Activated CD8-positive, alpha-beta memory T cell treated with anti-CD3 and anti-CD28 coated beads, Interleukin-2, amount 50 U/mL, for 1 hour (primary cell): ENCODE measurements around the gene ZNF318.
"Not testable (repeated sequence)": the region's sequence is repeated elsewhere in the genome, so short reads cannot be mapped to it uniquely, and the experiment has no call there.

Experiments
- DNase-seq: peaks from one replicate; pipeline ENCODE4 v3.0.0-alpha.2; 2020; ENCODE audit errors: extremely low read depth

The ZNF318 gene

GRCh38 chr6:43383021-43383667 is 13.7 kb upstream of the ZNF318 start:
- DNase-seq = no peak

DNA sequence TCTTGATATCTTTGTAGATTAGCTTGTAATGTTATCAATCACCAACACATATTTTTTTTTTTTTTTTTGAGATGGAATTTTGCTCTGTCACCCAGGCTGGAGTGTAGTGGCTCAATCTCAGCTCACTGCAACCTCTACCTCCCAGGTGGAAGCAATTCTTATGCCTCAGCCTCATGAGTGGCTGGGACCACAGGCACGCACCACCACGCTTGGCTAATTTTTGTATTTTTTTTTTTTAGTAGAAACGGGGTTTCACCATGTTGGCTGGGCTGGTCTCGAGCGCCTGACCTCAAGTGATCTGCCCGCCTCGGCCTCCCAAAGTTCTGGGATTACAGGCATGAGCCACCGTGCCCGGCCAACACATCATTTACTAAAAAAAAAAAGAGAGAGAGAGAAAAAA is 11.4 kb upstream of the ZNF318 start:
- not testable (repeated sequence) for DNase-seq

- DNase-seq = no peak
These were observed 9.2 kb upstream of the ZNF318 start for GRCh38 chr6:43378631-43379030.

- DNase-seq = no peak
These were observed 8.3 kb upstream of the ZNF318 start for GRCh38 chr6:43377710-43378229.

GRCh38 chr6:43376551-43376981 is 7.1 kb upstream of the ZNF318 start:
- DNase-seq = no peak

DNA sequence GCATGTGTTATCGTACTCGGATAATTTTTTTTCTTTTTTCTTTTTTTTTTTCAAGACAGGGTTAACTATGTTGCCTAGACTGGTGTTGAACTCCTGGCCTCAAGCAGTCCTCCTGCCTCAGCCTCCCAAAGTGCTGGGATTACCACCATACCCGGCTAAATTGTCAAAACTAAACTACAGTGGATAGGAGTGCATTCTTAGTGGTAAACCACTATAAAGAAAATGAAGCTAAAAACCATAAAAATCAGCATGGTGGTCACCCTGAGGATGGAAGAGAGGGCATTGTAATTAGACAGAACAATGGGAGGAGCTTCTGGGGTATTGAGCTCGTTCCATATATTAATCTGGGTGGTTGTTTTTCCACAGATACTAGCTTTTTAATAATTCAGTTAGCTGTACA is 6.2 kb upstream of the ZNF318 start:
- DNase-seq = no peak

DNA sequence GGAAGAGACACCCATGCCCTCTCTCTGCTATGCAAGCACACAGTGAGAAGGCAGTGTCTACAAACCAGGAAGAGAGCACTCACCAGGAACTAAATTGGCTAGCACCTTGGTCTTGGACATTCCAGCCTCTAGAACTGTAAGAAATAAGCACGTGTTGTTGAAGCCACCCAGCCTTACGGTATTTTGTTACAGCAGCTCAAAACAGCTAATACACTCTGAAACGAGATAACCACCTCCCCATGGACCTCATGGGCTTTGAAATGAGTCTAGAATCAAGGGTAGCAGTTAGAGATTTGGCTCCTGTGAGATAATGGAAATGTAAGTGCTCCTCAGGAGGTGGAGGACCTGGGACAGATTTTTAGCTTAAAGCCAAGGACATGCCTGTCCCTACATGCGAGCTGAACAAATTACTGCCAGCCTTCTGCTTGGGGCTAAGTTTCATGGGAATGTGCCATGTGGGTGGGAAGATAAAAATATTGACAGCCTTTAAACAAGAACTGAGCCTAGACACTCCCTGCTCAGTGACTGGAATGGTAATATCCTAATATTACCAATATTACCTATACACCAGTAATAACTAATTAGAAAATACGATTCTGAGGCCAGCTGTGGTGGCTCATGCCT is 3.9 kb upstream of the ZNF318 start:
- DNase-seq = no peak

- DNase-seq = not testable (repeated sequence)
These were observed 645 bp upstream of the ZNF318 start for GRCh38 chr6:43370003-43370580.

DNA sequence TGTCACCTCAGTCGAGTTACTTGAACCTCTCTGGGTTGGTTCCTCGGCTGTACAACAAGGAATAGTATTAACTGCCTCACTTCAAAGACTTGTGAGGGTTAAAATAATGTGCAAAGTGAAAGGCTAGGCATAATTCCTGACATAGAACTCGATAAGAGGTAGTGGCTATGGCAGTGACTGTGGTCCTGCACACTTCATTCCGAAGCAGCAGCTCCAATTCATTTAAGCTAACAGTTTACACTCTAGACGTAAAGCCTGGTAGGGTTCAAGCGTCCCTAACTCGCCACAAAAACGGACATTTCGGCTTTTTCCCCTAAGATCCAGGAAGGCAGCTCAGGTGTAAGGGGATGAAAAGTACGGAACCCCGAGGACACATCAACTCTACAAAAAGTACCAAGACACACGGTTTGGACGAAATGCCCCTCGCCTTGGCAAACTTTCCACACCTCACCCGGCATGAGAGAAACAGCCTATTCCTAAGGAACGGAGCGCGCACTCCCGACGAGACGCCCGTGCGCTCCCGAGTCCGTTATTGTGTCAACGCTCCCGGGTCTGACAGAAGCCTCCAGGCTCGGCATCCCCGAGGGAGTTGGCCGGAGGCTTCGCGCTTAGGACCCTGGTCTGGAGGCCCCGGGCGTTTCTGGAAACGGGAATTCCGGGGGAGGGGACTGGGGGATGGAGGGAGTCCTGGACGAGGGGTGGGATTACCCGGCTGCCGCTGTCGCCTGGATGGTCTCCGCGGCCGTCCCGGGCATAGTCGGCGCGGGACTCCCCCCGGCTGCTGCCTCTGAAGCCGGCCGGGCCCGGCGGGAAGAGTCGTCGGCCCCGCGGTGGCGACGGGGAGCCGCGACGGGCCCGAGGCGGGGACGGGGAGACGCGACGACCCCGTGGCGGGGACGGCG is 937 bp downstream of the ZNF318 start:
- DNase-seq = no peak

DNA sequence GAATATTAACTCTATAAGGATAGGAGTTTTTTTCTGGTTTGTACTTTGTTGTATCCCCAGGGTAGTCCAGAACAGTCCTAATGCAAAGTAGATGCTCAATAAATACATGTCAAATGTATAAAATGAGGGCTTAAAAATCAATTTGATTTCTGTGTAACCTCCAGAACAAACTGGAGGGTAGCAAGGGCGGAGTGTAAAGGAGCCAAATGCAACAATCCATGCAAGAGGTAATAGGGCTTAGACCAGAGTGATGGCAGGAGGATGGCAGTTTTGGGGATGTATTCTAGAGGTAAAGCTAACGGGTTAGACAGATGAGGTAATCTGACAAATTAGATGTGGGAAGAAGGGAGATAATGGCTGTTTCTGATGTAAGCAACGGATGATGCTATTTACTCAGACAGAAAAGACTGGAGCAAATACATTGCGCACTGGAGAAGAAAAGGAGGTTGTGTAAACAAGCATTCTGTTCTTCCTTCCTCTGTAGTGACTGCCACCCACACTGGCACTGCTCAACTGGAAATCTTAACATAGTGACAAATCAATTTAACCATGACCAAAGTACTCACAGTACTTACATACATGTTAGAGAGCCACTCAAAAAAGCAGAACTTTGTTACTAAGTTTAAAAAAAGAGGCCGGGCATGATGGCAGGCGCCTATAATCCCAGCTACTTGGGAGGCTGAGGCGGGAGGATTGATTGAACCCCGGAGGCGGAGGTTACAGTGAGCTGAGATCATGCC is 2.0 kb downstream of the ZNF318 start:
- no peak for DNase-seq

DNA sequence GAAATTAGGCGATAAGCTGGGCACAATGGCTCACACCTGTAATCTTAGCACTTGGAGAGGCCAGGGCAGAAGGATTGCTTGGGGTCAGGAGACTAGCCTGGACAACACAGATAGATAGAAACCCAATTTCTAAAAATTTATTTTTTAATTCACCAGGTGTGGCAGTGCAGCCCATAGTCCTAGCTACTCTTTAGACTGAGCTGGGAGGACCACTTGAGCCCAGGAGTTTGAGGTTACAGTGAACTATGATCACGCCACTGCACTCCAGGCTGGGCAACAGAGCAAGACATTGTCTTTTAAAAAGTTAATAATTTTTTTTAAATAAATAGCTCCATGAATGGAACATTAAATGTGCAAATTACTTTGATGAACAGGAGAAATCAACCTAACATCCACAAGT is 8.2 kb downstream of the ZNF318 start:
- DNase-seq = no peak

DNA sequence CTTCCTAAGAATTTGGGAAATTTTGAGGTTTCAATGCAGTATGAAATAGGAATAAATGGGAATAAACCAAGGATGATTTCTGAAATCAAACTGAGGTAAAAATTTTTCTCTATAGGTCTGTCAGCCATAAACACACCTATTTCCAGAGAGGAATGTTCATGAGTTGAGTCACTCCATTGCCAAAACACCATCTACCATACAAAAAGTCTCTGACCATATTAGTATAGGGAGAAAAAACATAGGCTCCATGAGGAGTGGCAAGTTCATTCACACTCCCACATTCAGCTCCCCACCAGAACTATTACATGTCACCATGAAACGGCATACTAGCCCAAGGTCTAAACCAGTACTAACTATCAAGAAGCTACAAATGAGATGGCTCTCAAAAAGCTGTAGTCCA is 9.6 kb downstream of the ZNF318 start:
- no peak for DNase-seq

GRCh38 chr6:43359381-43359780 is 10.1 kb downstream of the ZNF318 start:
- DNase-seq = no peak

GRCh38 chr6:43355862-43356590 is 13.4 kb downstream of the ZNF318 start:
- DNase-seq = no peak

DNA sequence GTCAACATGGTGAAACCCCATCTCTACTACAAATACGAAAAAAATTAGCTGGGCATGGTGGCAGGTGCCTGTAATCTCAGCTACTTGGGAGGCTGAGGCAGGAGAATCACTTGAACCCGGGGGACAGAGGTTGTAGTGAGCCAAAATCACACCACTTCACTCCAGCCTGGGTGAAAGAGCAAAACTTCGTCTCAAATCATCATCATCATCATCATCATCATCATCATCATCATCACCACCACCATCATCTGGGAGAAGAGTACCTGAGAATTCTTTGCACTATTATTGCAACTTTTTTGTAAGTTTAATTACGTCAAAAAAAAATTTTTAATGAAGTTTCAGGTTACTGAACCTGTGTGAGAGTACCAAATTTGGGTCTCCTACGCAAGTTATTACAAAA is 17.5 kb downstream of the ZNF318 start:
- DNase-seq = not testable (repeated sequence)

DNA sequence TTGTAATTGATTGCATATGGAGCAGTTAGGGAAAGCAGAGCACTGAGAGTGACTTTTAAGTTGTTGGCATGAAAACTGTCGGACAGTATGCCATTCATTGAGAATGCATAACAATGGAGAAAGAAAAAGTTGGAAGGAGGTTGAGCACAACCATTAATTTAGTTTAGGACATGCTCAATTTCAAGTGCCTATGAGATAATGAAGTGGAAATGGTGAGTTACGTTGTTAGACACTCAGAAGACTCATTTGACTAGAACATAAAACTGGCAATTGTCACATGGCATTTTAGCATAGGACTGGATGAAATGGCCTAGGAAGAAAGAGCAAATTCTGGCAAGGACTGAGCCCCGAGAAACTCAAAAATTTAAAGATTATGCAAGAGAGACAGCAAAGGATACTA is 22.0 kb downstream of the ZNF318 start:
- no peak for DNase-seq

GRCh38 chr6:43347021-43347420 is 22.4 kb downstream of the ZNF318 start:
- no peak for DNase-seq

- DNase-seq = not testable (repeated sequence)
These were observed 23.2 kb downstream of the ZNF318 start for GRCh38 chr6:43346243-43346642.

- no peak for DNase-seq
These were observed 30.3 kb downstream of the ZNF318 start for GRCh38 chr6:43339168-43339567.

GRCh38 chr6:43338243-43338642 is 31.2 kb downstream of the ZNF318 start:
- no peak for DNase-seq

DNA sequence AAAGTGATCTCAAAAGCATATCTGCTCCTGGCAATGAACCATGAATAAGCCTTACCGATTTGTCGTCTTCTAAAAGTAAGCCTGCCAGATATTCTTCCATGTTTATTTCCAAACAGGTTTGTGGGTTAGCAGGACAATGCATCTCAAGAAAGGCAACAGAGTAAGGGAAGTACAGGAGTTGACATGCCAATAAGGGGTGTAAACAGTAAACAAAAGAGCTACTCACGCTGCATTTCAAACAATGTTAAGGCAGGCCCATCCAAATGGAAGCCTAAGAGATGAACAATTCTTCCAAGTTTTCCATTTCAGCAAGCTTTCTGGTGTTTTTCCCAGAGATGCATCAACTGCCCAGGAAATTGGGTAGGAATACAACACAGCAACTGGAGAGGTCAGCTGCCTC is 33.1 kb downstream of the ZNF318 start:
- DNase-seq = no peak
